Lower leg skin (tissue), 4 donors: ENCODE measurements around the gene CPSF6. TPM values are rescaled to one million over a fixed set of nuclear protein-coding genes. Genes with fewer than 3 reads are reported as not detected.
"Not testable (repeated sequence)": the region's sequence is repeated elsewhere in the genome, so short reads cannot be mapped to it uniquely, and the experiment has no call there.

Source experiments
- DNase-seq, 2 donors: peaks; one replicate each; pipeline ENCODE4 v3.0.0-alpha.2; 2019; ENCODE audit warnings: low spot score in 2 of 2
- H3K4me3 ChIP-seq: fragments of 200-600 bp; sonication (generic); 2 replicates; pipeline ENCODE4 v1.5.1; 2017; ENCODE audit warnings: mild to moderate bottlenecking, low read depth; ENCODE audit not compliant: poor library complexity, severe bottlenecking
- CTCF ChIP-seq, 3 donors: fragments of 450-650 bp; IDR thresholded peaks; one replicate each; pipeline ENCODE4 v1.5.1; 2016; ENCODE audit warnings: antibody characterized with exemption in 3 of 3, mild to moderate bottlenecking in 3 of 3, moderate library complexity in 2 of 3
- POLR2A ChIP-seq, 2 donors: fragments of 450-650 bp; IDR thresholded peaks; one replicate each; pipeline ENCODE4 v1.6.1; 2016 to 2017; ENCODE audit warnings: antibody characterized with exemption in 2 of 2, mild to moderate bottlenecking in 1 of 2, moderate library complexity in 1 of 2
- WGBS, 2 donors: methylation state at CpG; one replicate each; pipeline ENCODE4 v1.1.5; 2018; 5-methylcytosine and 5-hydroxymethylcytosine counted together
- intact Hi-C: fragments of 100-400 bp; cut with DNase I; formaldehyde crosslinking; loops from one replicate; pipeline ENCODE4 v1.15.0; 2023; ENCODE audit warnings: low total_unique reads
- total RNA-seq, 4 donors: library from RNA; depleted of rRNA; stranded (reverse); fragments of >200 nt; gene quantifications; one replicate each; pipeline ENCODE4 v1.1.0, GENCODE V29; 2016

The CPSF6 gene
- total RNA-seq, 4 donors from 2014 or later, result 17.0 to 29.5 (median 20.2) TPM

- intact Hi-C loops, result no loop called here
- TF ChIP-seq POLR2A (IDR thresholded peaks at IDR 0.05) (no peak), CTCF (IDR thresholded peaks at IDR 0.05) (no peak)
Measured at GRCh38 chr12:69298133-69298532, 58.8 kb downstream of the CPSF6 start.

DNA sequence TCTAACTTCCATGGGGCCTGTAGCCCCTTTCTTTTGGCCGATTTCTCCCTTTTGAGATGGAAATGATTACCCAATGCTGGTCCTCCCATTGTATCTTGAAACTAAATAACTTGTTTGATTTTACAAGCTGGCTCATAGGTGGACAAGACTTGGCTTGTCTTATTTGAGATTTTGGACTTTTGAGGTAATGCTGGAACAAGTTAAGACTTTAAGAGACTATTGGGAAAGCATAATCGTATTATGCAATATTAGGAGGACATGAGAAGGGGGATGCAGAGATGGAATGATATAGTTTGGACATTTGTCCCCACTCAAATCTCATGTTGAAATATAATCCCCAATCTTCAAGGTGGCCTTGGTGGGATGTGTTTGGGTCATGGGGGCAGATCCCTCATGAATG, 59.6 kb downstream of the CPSF6 start:
- TF ChIP-seq POLR2A (IDR thresholded peaks at IDR 0.05), result no peak
- no peak for TF ChIP-seq CTCF (IDR thresholded peaks at IDR 0.05)
- WGBS, 2 donors, result 78 to 89% methylated on average over 2 of the region's 2 CpGs
- no peak for DNase-seq
- no peak overlapping the region for H3K4me3 ChIP-seq
- intact Hi-C loops, result no loop called here

More at GRCh38 chr12:69298133-69298532, 58.8 kb downstream of the CPSF6 start:
- no peak overlapping the region for H3K4me3 ChIP-seq
- DNase-seq, result no peak
- 89% methylated on average over 1 of the region's 1 CpG for WGBS, 2 donors

GRCh38 chr12:69304284-69304683, 64.9 kb downstream of the CPSF6 start:
- 89 to 91% methylated on average over 1 of the region's 1 CpG for WGBS, 2 donors
- intact Hi-C loops, result no loop called here
- DNase-seq, result no peak
- no peak for TF ChIP-seq POLR2A (IDR thresholded peaks at IDR 0.05)
- no peak for TF ChIP-seq CTCF (IDR thresholded peaks at IDR 0.05)
- H3K4me3 ChIP-seq, result no peak overlapping the region

DNA sequence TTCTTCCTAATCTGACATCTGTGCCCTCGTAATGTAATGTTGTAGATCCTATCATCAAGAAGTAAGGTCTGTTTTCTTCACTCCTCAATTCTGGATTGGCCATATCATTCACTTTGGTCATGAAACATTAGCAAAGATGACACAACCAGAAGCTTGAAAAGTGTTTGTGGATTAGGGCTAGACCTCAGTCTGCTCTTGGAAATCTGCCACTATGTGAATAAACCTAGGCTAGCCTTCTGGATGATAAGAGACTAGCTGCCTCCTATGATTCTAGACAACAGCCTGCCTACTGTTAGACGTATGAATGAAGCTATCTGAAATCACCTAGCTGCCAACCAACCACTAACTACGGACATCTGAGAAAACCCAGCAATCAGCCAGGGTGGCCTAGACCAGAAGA, 70.1 kb downstream of the CPSF6 start:
- TF ChIP-seq CTCF (IDR thresholded peaks at IDR 0.05), result no peak
- TF ChIP-seq POLR2A (IDR thresholded peaks at IDR 0.05), result no peak
- no peak overlapping the region for H3K4me3 ChIP-seq
- 84 to 87% methylated on average over 3 of the region's 3 CpGs for WGBS, 2 donors
- no peak for DNase-seq
- intact Hi-C loops, result no loop called here

- WGBS, 2 donors, result 70 to 96% methylated on average over 3 of the region's 3 CpGs
- intact Hi-C loops, result no loop called here
- TF ChIP-seq CTCF (IDR thresholded peaks at IDR 0.05) (no peak), POLR2A (IDR thresholded peaks at IDR 0.05) (no peak)
Measured at GRCh38 chr12:69313209-69313608, 73.8 kb downstream of the CPSF6 start.

GRCh38 chr12:69316784-69317183, 77.4 kb downstream of the CPSF6 start:
- DNase-seq, intact Hi-C loops, H3K4me3 ChIP-seq: not testable (repeated sequence)

More at GRCh38 chr12:69313209-69313608, 73.8 kb downstream of the CPSF6 start:
- no peak for DNase-seq
- no peak overlapping the region for H3K4me3 ChIP-seq

DNA sequence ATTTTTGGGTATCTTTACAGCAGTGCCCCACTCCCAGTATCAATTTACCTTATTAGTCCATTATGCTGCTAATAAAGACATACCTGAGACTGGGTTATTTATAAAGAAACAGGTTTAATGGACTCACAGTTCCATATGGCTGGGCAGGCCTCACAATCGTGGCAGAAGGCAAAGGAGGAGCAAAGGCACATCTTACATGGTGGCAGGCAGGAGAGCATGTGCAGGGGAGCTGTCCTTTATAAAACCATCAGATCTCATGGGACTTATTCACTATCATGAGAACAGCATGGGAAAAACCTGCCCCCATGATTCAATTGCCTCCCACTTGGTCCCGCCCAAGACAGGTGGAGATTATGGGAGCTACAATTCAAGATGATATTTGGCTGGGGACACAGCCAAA, 77.9 kb downstream of the CPSF6 start:
- DNase-seq, intact Hi-C loops, H3K4me3 ChIP-seq: not testable (repeated sequence)
- 75 to 85% methylated on average over 2 of the region's 2 CpGs for WGBS, 2 donors
